Naive thymus-derived CD8-positive, alpha-beta T cell (primary cell): Measurements from ENCODE around the gene DNAH2. TPM values are rescaled to one million over a fixed set of nuclear protein-coding genes. Genes with fewer than 3 reads are reported as not detected.

Experiments used
- ATAC-seq, 2 donors: fragments of 150-1000 bp; cut with Tn5 transposase in 1 of 2; sonication (Bioruptor Pico), chemical (Tn5 transposase) in 1 of 2; 1 replicate in 1 of 2; 2 replicates in 1 of 2; pipeline ENCODE4 v1.10.0; 2021; ENCODE audit warnings: mild to moderate bottlenecking in 2 of 2, moderate library complexity in 2 of 2
- POLR2A ChIA-PET: fragments of 350-600 bp; sonication (Branson Sonifier 250); formaldehyde crosslinking; loops from one replicate; lab custom pipeline; 2021; ENCODE audit warnings: antibody characterized with exemption; lab: Charles Lee
- DNase-seq, 10 donors: peaks; one replicate each; pipeline versions ENCODE4 v3.0.0 to v3.0.0-alpha.2; 2020 to 2022
- H3K27ac Mint-ChIP-seq, 10 donors: one replicate each; pipeline ENCODE4 v1.8.0; 2020 to 2022; ENCODE audit warnings: mild to moderate bottlenecking in 10 of 10, mixed read lengths in 10 of 10, moderate library complexity in 4 of 10, inconsistent platforms in 1 of 10
- H3K27me3 Mint-ChIP-seq, 5 donors: one replicate each; pipeline ENCODE4 v1.8.0; 2021 to 2022; ENCODE audit warnings: mixed read lengths in 5 of 5
- H3K36me3 Mint-ChIP-seq, 3 donors: one replicate each; pipeline ENCODE4 v1.8.0; 2020 to 2022; ENCODE audit warnings: mixed read lengths in 3 of 3, mild to moderate bottlenecking in 2 of 3, inconsistent platforms in 1 of 3
- H3K4me1 Mint-ChIP-seq, 4 donors: one replicate each; pipeline ENCODE4 v1.8.0; 2021 to 2022; ENCODE audit warnings: mixed read lengths in 4 of 4
- H3K4me3 Mint-ChIP-seq, 10 donors: one replicate each; pipeline ENCODE4 v1.8.0; 2020 to 2022; ENCODE audit warnings: mild to moderate bottlenecking in 10 of 10, mixed read lengths in 10 of 10, moderate library complexity in 6 of 10, inconsistent platforms in 1 of 10
- H3K9me3 Mint-ChIP-seq, 9 donors: one replicate each; pipeline ENCODE4 v1.8.0; 2020 to 2022; ENCODE audit warnings: mixed read lengths in 9 of 9, mild to moderate bottlenecking in 3 of 9, inconsistent platforms in 1 of 9, moderate library complexity in 1 of 9
- polyA plus RNA-seq, 3 donors: library from polyadenylated mRNA; unstranded; fragments of 300-500 nt; fragmentation: Illumina TruSeq; gene quantifications; one replicate each; pipeline ENCODE4 v1.2.3, GENCODE V29; 2021
- total RNA-seq, 8 experiments: library from RNA in 2 of 8; stranded (reverse) in 2 of 8; gene quantifications; one replicate each; pipeline ENCODE4 v1.2.3 and lab custom pipeline; 2021 to 2026

DNAH2 gene
- total and polyA plus RNA-seq, 5 experiments from 2014 or later = not detected

GRCh38 chr17:7703584-7704479, 13.7 kb upstream of the DNAH2 start:
- H3K36me3 Mint-ChIP-seq = peaks cover 4 to 40% (median 21%) of the 10 kb centered on the region in 3 donors
- ATAC-seq = peak; percentile 34 to 52
- peak in 3 of 10 donors; percentile 23 to 27 (median 25) for DNase-seq
- peak overlapping the region in 6 of 10 donors; percentile 5 to 82 (median 48) for H3K27ac Mint-ChIP-seq
- peaks cover 11 to 26% (median 19%) of the 10 kb centered on the region in 4 donors for H3K4me1 Mint-ChIP-seq
- H3K27me3 Mint-ChIP-seq = peaks cover 18 to 78% (median 51%) of the 10 kb centered on the region in 5 donors
- peak overlapping the region; percentile 59 to 94 (median 76) for H3K4me3 Mint-ChIP-seq
- no peaks in the 10 kb centered on the region for H3K9me3 Mint-ChIP-seq
- POLR2A ChIA-PET = no interaction called here

- peak within 1 kb of the TSS; percentile 59 to 94 (median 77) for H3K4me3 Mint-ChIP-seq
- peaks cover 4 to 38% (median 21%) of the 10 kb centered on the region in 3 donors for H3K36me3 Mint-ChIP-seq
- peaks cover 11 to 26% (median 19%) of the 10 kb centered on the region in 4 donors for H3K4me1 Mint-ChIP-seq
- POLR2A ChIA-PET = no interaction called here
- ATAC-seq (peak; percentile 48 to 66), DNase-seq (peak in 2 of 10 donors; percentile 23 to 26)
- H3K9me3 Mint-ChIP-seq = no peaks in the 10 kb centered on the region
- H3K27ac Mint-ChIP-seq = peak within 1 kb of the TSS in 6 of 10 donors; percentile 5 to 90 (median 59)
- H3K27me3 Mint-ChIP-seq = peaks cover 19 to 82% (median 52%) of the 10 kb centered on the region in 5 donors
Measured at GRCh38 chr17:7704601-7705268, 12.8 kb upstream of the DNAH2 start, which contains the start of gene EFNB3. EFNB3 (plus strand) TSS chr17:7705202; CDS start chr17:7705599, 397 bp downstream.

- ATAC-seq (peak; percentile 56 to 65), DNase-seq (peak in 1 of 10 donors; percentile 29)
- H3K36me3 Mint-ChIP-seq = peaks cover 3 to 31% (median 20%) of the 10 kb centered on the region in 3 donors
- peaks cover 18 to 34% (median 26%) of the 10 kb centered on the region in 4 donors for H3K4me1 Mint-ChIP-seq
- peak overlapping the region; percentile 21 to 88 (median 56) for H3K4me3 Mint-ChIP-seq
- peaks cover 21 to 90% (median 57%) of the 10 kb centered on the region in 5 donors for H3K27me3 Mint-ChIP-seq
- H3K27ac Mint-ChIP-seq = peak overlapping the region in 1 of 10 donors; percentile 90
- no peaks in the 10 kb centered on the region for H3K9me3 Mint-ChIP-seq
- POLR2A ChIA-PET = interaction anchor here (0.8 kb wide), 1 partner anchor 35 kb away, joined by 3 read pairs; no protein-coding TSS in a partner anchor
Measured at GRCh38 chr17:7705269-7706255, 12.0 kb upstream of the DNAH2 start.

- H3K9me3 Mint-ChIP-seq = no peaks in the 10 kb centered on the region
- H3K4me3 Mint-ChIP-seq = peak overlapping the region in 4 of 10 donors; percentile 3 to 88 (median 32)
- H3K36me3 Mint-ChIP-seq = peaks cover 0 to 18% (median 9%) of the 10 kb centered on the region in 3 donors
- POLR2A ChIA-PET = no interaction called here
- no peak for ATAC-seq
- peaks cover 21 to 37% (median 33%) of the 10 kb centered on the region in 4 donors for H3K4me1 Mint-ChIP-seq
- DNase-seq = no peak
- no peak overlapping the region for H3K27ac Mint-ChIP-seq
- peaks cover 24 to 90% (median 60%) of the 10 kb centered on the region in 5 donors for H3K27me3 Mint-ChIP-seq
Measured at GRCh38 chr17:7706631-7707354, 10.8 kb upstream of the DNAH2 start.

GRCh38 chr17:7707446-7707845, 10.1 kb upstream of the DNAH2 start:
- Mint-ChIP-seq H3K4me1 (peaks cover 23 to 42% (median 33%) of the 10 kb centered on the region in 4 donors), H3K27me3 (peaks cover 24 to 90% (median 59%) of the 10 kb centered on the region in 5 donors), H3K36me3 (peaks cover 0 to 12% (median 4%) of the 10 kb centered on the region in 3 donors), H3K27ac (no peak overlapping the region), H3K9me3 (no peaks in the 10 kb centered on the region), H3K4me3 (no peak overlapping the region)
- POLR2A ChIA-PET = no interaction called here
- no peak for ATAC-seq
- no peak for DNase-seq

GRCh38 chr17:7707858-7708750, 9.4 kb upstream of the DNAH2 start:
- POLR2A ChIA-PET = no interaction called here
- Mint-ChIP-seq H3K4me1 (peaks cover 23 to 47% (median 34%) of the 10 kb centered on the region in 4 donors), H3K36me3 (peaks cover 0 to 5% (median 0%) of the 10 kb centered on the region in 3 donors), H3K9me3 (no peaks in the 10 kb centered on the region), H3K27ac (peak overlapping the region in 1 of 10 donors; percentile 77), H3K4me3 (peak overlapping the region in 1 of 10 donors; percentile 14), H3K27me3 (peaks cover 28 to 90% (median 64%) of the 10 kb centered on the region in 5 donors)
- DNase-seq (no peak), ATAC-seq (no peak)

- no peaks in the 10 kb centered on the region for H3K36me3 Mint-ChIP-seq
- ATAC-seq (no peak), DNase-seq (no peak)
- H3K9me3 Mint-ChIP-seq = no peaks in the 10 kb centered on the region
- POLR2A ChIA-PET = no interaction called here
- H3K4me3 Mint-ChIP-seq = no peak overlapping the region
- H3K27ac Mint-ChIP-seq = no peak overlapping the region
- peaks cover 22 to 46% (median 32%) of the 10 kb centered on the region in 4 donors for H3K4me1 Mint-ChIP-seq
- peaks cover 29 to 89% (median 62%) of the 10 kb centered on the region in 5 donors for H3K27me3 Mint-ChIP-seq
Measured at GRCh38 chr17:7709031-7709430, 8.5 kb upstream of the DNAH2 start.

GRCh38 chr17:7710301-7710700, 7.2 kb upstream of the DNAH2 start:
- Mint-ChIP-seq H3K9me3 (no peaks in the 10 kb centered on the region), H3K4me1 (peaks cover 20 to 37% (median 24%) of the 10 kb centered on the region in 4 donors), H3K4me3 (no peak overlapping the region), H3K27me3 (peaks cover 26 to 91% (median 60%) of the 10 kb centered on the region in 5 donors), H3K27ac (peak overlapping the region in 2 of 10 donors; percentile 23 to 43), H3K36me3 (no peaks in the 10 kb centered on the region)
- no peak for ATAC-seq
- POLR2A ChIA-PET = interaction anchor here (1.1 kb wide), 1 partner anchor 60 kb away, joined by 3 read pairs; no protein-coding TSS in a partner anchor
- no peak for DNase-seq

GRCh38 chr17:7711051-7711755, 6.3 kb upstream of the DNAH2 start:
- Mint-ChIP-seq H3K4me1 (peaks cover 15 to 29% (median 19%) of the 10 kb centered on the region in 4 donors), H3K4me3 (peak overlapping the region in 1 of 10 donors; percentile 9), H3K9me3 (no peaks in the 10 kb centered on the region), H3K27me3 (peaks cover 25 to 91% (median 60%) of the 10 kb centered on the region in 5 donors), H3K36me3 (no peaks in the 10 kb centered on the region), H3K27ac (peak overlapping the region in 2 of 10 donors; percentile 49 to 79)
- DNase-seq (no peak), ATAC-seq (peak in 1 of 2 donors; percentile 34)
- POLR2A ChIA-PET = interaction anchor here (1.1 kb wide), 1 partner anchor 61 kb away, joined by 3 read pairs; no protein-coding TSS in a partner anchor
